ENCODE results near the gene TSPAN12.
A peak's percentile ranks its signal among the peaks of the same experiment; 100 is the strongest.
"Not testable (repeated sequence)": the region's sequence is repeated elsewhere in the genome, so short reads cannot be mapped to it uniquely, and the experiment has no call there.

TSPAN12 gene

DNA sequence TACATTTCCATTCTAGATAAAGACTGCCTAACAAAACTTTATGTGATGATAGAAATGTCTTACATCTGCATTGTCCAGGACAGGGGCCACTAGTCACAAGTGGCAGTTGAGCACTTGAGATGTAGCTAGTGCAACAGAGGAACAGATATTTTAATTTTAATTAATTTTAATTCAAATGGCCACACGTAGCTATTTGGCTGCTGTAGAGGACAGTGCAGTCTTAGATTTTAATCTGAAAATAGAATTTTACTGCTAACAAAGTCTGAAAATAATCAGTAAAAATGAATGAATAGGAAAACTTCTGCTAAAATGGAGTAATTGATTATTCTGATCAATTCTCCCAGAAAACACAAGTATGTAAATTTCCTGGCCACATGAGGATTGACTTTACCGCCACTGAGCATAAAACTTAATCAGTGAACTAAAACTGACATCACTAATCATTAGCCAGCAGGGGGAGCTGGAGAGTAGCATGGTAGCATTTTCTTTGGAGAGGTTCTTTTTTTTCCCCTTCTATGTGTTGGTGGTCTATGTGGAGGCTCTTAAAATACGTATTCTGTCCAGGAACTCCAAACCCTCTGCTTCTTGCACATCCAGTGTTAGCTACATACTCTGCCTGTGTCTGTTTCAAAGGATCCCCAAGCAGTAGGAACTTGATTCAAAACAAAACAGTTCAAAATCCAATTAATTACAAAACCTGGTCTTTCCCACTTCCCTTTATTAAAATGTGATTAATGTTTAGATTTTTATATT, 52.1 kb downstream of the TSPAN12 start:
- peak; percentile 10 for DNase-seq (ENCODE audit: low read depth)

DNA sequence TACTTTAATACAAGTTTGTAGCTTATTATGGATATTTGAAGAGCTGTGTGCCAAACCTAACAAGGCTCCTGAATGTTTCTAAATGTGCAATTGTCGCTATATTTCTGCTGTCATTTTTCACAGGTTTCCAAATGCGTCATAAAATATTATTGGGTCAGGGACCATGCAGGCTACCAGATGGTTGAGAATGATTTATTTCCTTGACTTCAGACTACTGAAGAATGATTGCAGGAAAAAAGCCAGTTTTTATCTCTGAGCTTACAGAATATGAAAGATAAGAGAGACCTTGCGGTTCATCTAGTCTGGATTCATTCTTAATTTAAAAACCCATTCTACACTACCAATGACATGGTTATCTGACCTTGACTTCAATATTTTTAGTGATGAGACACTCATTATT, 55.2 kb downstream of the TSPAN12 start:
- no peak for DNase-seq (ENCODE audit: low read depth)

DNA sequence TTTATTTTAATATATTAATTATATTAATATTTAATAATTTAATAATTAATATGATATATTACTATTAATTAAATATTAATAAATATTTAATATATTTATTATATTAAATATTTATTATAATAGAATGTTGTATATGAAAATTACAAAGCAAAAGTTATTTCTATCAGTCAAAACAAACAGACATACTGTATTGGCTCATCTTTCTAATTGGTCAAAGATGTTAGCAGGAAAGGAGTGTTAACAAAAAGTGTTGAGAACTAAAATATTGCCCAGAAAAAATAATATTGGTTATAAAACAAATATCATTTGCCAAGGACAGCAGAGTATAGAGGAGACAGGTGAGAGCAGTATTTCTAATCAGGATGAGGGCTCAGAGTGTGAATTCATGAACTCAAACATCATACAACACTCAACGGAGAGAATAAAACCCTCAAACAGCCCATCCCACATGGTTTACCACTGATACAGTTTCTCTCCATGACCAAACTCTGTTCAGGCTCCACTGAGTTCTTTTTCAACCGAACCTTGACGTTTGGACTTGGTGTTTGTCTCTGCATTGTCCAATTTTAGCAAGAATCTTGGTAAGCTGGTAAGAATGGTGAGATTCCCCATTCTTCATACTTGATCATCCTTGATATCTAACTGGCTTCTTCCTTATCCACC, 58.0 kb downstream of the TSPAN12 start:
- DNase-seq (ENCODE audit: low read depth) = no peak

DNA sequence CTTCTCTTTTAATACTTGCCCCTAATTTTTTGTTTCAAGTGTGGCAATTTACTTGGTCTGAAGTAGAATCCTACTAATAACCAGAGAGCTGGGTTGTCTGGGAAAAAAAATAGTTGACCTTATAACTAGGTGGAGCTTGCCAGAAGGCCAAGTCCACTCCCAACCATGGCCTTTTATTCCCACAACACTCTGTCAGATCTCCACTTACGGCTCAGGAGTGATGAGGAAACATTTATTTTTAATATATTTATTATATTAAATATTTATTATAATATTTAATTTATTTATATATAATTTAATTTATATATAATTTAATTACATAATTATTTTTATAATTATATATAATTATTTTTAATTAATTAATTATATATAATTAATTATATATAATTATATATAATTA, 58.8 kb downstream of the TSPAN12 start:
- DNase-seq (ENCODE audit: low read depth) = no peak

DNA sequence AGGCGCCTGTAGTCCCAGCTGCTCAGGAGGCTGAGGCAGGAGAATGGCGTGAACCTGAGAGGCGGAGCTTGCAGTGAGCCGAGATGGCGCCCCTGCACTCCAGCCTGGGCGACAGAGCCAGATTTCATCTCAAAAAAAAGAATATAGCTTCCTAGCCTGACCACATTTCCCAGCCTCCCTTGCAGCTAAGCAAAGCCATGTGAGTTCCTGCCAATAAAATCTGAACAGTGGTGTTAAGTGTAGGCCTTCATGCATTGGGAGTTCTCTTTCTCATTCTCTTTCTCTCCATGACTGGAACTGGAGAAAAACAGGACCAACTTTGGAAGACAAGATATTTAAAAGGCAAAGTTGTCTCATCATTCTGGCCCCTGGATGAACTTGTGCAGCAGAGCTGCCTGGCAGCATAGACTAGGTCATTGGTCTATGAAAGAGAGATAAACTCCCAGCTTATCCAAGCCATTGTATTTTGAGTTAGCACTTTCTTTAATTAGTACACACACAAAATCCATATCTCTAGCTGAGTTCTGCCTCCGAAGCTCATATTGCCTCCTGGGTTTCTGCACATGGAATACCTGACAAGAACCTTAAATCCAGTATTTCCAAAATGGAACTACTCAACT, 60.8 kb downstream of the TSPAN12 start:
- no peak for DNase-seq (ENCODE audit: low read depth)

DNA sequence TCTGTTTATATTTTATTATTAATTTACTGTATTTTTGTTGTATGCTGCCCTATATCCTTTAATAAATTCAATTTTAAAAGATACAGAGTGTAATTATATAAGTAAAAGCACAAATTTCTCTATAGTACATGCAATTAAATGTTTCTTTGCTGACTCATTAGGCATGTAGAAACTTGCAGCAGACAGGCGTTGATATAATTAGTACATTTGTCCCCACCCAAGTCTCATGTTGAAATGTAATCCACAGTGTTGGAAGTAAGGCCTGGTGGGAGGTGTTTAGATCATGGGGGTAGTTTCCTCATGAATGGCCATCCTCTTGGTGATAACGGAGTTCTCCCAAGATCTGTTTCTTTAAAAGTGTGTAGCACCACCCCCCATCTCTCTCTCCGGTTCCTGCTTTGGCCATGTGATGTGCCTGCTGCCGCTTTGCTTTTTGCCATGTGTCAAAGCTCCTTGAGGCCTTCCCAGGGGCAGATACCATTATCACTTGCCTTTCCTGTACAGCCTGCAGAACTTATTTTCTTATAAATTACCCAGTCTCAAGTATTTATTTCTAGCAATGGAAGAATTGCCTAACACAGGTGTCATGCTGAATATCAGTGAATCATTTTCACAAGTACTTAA, 63.7 kb downstream of the TSPAN12 start:
- DNase-seq (ENCODE audit: low read depth) = no peak

DNA sequence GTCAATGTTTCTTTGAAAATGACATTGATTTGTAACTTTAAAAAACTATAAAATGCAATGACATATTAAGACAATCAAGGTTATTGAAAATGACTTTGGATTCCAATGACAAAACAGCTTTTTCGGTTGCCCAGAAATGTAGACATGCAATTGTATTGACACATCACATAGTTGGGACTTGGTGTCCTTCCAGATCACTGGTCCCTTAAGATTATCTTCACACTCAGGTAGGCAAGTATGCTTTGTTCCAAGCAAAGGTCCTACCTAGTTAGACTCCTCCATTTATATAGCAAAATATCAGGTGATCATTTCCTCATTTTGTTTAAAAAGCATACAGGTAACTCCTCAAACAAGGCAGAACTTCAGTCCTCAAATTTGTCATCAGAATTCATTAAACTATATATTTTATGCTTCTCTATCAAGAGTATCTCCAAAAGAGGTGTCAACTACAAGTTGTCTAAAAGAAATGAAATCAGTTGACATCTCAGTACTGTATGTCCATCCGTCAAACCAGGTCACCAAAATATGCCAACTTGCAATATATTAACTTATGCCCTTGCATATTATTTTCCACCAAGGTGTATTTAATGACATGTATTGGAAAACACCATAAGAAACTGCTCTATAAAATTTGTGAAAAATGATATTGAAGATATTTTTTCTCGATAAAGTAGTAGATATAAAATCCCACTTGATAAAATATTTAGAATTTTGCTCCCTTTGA, 64.6 kb downstream of the TSPAN12 start:
- DNase-seq (ENCODE audit: low read depth) = no peak

DNA sequence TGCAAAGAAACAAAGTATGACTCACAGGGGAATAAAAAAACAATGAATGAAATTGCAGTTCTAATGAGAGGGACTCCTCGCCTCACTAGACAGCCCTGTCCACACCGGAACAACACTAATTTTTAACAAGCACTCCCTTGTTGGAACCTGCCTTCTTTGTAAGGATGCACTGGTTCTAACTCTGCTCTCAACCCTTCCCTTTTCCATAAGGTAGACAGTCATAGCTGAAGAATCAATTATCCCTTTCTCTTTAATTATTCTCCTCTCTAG, 65.1 kb downstream of the TSPAN12 start:
- no peak for DNase-seq (ENCODE audit: low read depth)

DNA sequence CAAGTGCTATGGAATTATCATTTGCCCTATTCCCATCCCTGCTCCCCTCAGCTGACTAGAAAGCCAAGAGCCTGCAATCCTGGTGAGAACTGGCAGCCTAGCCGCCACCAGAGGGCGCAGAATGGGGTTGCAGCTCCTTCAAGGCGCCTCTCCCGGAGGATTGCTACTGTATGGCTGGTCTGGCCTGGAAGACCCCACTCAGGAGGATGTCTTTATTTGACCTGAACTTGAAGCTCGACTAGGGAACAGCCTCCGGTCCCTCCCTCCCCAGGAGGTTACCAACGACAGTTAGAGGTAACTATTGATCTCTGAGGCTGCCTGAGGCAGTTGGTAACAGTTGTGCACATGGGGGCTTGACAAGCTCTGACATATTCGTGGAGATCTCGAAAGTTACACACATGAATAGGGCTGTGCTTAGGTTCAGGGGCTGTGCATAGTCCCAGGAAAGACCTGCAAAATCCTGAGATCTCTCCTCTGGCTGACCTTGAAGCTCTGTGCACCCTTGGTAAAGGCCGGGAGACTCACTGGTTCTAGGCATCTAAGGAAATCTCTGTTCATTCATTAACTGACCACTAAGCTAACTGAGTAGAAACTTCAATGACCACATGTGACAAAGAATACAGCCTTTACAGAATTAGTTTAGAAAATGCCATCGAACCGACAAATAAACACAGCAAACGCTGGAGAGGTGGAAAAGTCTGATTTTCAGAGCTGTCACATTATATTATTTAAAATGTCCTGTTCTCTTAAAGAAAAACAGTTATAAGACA, 65.7 kb downstream of the TSPAN12 start:
- DNase-seq (ENCODE audit: low read depth) = peak; percentile 40

DNA sequence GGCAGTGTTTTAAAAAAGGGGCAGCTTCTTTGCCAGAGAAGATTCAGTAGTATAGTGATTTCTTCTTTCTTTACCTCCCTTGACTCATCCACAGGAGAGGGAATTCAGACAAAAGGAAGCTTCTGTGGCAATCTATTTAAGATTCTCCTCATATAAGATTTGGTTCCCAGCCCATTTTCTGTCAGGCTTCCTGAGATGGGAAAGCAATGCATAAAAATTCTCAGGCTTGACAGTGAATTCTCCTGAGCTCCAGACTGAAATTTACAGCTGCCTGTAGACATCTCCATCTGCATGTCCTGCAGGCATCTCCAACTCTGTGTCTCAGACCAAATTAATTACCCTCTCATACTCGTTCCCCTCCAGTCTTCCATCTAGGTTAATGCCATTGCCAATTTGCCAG, 72.8 kb downstream of the TSPAN12 start:
- DNase-seq (ENCODE audit: low read depth) = no peak

DNA sequence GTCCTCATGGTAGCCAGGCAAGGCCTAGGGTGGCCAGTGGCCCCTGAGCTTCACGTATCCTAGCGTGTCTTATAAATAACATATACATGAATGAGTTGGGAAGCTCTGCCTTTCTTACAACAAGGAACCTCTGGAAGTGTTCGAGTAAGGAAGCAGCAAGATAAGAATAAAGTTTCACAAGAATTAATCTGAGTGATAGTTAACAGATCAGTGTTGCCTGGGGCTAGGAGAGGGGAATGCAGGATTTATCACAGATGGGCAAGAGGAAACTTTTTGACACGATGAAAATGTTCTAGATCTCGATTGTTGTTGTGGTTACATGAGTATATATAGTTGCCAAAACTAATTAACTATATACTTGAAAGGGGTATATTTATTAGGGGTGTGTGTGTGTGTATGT, 74.2 kb downstream of the TSPAN12 start:
- DNase-seq (ENCODE audit: low read depth) = no peak

DNA sequence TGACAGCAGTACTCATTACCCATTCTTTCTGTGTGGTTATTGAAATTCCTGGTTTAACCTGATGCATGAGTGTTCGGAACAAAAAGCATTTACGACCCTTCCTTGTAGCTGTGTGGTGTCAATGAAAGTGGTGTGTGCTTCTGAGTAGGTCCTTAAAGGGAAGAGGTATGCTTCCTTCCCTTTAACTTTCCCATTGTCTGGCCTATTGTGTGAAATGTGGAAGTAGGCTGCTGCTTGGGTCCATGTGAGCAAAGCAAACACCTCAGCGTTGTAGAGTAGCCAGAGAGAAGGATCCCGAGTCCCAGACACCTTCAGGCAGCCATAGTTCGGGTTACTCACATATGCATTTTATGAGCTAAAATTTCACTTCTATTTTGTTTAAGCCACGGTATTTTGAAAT, 74.7 kb downstream of the TSPAN12 start:
- DNase-seq (ENCODE audit: low read depth) = no peak

DNA sequence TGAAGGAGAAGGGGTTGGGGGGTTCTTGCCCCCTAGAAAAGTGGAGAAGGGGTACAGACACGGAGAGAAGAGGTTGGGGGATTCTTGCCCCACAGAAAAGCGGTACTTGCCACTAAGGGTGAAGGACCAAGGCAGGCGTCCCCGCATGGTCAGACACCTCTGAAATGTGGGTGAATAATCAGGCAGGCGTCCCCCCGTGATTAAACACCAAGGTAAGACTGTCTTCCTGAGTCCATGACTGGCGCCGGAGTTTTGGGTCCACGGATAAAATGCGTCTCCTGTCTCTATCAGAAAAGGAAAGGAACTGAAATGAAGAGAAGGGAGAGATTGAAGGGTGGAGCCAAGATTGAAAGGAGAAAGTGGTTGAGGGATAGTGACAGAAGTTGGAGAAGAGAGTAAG, 76.0 kb downstream of the TSPAN12 start:
- not testable (repeated sequence) for DNase-seq (ENCODE audit: low read depth)

DNA sequence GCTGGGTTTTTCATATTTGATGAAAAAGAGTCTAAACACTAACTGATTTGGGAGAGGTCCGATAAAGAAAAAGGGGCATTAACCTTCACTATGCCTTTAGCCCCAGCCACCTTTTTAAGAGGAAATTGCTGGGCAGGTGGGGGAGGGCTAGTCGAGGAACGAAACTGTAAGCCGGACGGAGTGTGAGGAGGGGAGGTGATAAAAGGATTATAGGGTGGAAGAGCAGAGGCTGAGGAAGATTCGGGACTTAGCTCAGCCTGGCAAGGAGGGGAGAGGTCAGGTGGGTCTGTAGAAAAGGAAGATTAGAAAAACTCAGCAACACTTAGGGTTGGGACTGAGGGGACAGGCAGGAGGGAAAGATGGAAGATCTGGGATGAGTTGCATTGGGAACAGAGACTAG, 77.0 kb downstream of the TSPAN12 start:
- DNase-seq (ENCODE audit: low read depth) = no peak

DNA sequence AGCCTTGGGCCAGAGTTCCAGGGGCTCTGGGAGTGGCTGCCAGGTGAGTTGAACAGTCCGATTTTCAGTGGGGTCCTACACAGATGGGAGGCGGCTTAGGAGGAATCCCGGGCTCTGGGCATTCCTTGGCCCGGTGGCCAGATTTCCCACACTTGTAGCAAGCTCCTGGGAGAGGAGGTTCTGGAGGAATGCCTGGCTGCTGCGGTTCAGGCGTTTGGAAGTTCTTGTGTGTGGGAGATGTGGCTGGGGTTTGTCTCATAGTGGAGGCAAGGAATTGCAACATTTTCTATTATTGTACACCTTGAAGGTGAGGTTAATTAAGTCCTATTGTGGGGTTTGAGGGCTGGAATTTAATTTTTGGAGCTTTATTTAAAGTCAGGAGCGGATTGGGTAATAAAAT, 77.5 kb downstream of the TSPAN12 start:
- not testable (repeated sequence) for DNase-seq (ENCODE audit: low read depth)

DNA sequence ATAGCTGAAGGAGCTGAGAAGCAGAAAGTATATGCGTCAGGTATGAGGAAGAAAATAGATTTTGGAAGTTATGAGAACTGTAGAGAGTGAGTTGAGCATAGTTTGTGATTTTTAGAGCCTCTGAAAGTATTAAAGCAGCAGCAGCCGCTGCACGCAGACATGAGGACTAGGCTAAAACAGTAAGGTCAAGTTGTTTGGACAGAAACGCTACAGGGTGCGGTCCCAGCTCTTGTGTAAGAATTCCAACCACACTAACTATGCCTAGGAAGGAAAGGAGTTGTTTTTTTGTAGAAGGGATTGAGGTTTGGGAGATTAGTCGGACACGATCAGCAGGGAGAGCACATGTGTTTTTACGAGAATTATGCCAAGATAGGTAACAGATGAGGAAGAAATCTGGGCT, 78.9 kb downstream of the TSPAN12 start:
- DNase-seq (ENCODE audit: low read depth) = not testable (repeated sequence)

DNA sequence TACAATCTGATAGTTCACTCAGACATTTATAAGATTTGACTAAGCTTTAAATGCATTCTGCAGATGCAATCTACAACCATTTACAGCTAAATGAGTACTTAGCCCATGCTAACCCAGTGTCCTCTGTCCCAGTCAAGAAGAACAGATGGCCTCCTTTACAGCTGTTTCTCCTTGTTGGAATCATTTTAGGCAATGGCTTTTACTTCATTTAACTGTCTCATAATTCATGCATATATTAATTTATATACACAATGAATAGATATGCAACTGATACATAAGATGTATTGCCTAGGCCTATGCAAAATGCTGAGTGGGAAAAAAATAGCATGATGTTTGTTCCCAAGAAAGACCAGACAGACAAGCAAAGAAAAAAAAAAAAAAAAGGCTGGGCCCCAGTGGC, 82.2 kb downstream of the TSPAN12 start:
- DNase-seq (ENCODE audit: low read depth) = no peak

DNA sequence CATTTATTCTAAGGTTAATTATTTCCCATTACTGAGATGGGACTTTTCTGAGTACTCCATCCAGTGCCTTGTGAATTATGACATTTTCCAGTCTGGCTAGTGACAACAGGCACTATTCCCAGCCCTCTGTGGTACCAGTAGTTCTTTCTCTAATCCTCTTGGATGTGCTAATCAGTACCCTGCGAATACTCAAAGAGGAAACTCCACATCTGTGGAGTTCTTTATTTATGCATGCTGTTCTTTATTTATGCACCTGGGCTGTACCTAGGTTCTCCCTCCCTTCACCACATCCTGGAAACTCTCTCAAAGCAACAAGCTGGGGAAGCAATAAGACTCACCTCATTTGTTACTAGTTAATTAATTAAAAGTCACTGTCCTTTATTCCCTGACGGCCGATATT, 83.5 kb downstream of the TSPAN12 start:
- no peak for DNase-seq (ENCODE audit: low read depth)

DNA sequence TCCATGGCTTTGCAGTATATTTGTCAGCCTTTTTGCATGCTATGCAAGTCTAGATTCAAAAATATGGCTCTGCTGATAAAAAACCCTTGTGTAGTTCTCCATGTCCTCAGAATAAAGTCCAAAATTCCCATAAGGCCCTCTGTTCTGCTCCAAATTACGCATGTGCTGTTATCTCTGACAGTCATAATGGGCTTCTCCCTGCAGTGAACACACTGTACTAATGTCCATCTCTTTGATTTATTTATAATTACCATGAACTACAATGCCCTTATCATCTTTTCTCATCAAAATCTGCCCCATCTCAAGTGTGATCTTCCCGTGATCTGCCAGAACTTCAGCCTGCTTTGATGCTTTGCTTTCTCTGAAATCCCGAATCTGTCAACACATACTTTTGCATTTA, 87.7 kb downstream of the TSPAN12 start:
- DNase-seq (ENCODE audit: low read depth) = no peak

DNA sequence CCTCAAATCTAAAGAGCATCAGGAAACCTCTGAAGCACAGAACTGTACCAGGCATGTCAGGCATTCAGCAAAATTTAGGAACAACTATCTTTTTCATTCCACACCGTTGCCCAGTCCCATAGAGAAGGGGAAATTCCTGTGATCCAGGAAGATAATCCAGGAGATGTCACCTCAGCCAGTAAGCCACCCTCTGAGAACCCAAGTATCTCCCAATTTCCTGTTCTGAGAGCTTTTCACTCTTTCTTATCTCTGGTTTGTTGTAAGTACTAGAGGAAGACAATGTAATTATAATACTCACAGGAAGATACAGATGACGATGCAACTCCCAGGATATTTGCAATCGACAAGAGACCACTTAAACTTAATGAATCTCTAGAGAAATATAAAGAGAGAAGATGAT, 97.1 kb downstream of the TSPAN12 start:
- DNase-seq (ENCODE audit: low read depth) = no peak

DNA sequence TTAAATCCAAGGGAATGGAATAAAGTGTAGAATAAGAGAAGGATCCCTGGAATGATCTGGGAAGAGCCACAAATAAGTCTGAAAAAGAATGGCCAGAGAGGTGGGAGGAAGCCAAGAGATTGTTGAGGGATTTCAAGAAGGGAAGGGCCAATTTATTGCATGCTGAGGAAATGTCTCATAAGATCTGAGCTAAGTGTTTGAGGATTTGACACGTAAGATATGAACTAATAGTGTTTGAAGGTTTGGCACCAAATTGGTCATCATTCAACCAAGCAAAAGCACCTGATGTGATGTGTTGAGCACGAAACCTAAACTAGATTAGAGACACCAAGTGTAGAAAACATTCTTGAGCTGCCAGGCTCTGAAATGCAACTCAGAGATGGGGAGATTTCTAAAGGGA, 97.9 kb downstream of the TSPAN12 start:
- DNase-seq (ENCODE audit: low read depth) = no peak

DNA sequence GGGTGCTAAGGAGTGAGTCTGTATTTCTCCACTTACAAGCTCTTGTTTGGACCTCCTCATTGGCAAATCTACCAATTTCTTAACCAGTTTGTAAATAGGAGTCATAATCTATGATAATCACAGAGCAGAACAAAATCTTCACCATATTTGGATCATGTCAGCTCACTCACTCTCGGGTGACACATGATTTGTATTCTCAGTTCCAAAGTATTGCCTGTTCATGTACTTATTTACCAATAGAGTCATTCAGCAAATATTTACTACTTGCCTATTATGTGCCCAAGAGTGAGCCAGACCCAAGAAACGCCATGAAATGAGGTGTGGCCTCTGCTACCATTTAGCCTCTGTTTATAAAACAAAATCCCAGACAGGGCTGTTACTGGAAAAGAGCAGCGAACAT, 114.8 kb downstream of the TSPAN12 start:
- no peak for DNase-seq (ENCODE audit: low read depth)
